ENCODE measurements around the gene ANKS4B.

GRCh38 chr16:21235199-21235585 lies 1.7 kb downstream of the ANKS4B start:
- no peak for TF ChIP-seq KAT7 (CRISPR knock-in tag; IDR thresholded peaks at IDR 0.05; ENCODE audit: borderline replicate concordance)
- no peak for TF ChIP-seq CTCF (IDR thresholded peaks at IDR 0.05)
- TF ChIP-seq HMGA2 (CRISPR knock-in tag; IDR thresholded peaks at IDR 0.05) = no peak
- TF ChIP-seq ATF3 (CRISPR knock-in tag; conservative IDR thresholded peaks at IDR 0.05) = no peak
- no peak for TF ChIP-seq ZNF138 (CRISPR knock-in tag; conservative IDR thresholded peaks at IDR 0.05)
- no peak for TF ChIP-seq MAX (CRISPR knock-in tag; IDR thresholded peaks at IDR 0.05)
- no peak for TF ChIP-seq ZNF423 (CRISPR knock-in tag; IDR thresholded peaks at IDR 0.05)
- no peak for TF ChIP-seq FOXP4 (CRISPR knock-in tag; IDR thresholded peaks at IDR 0.05)

Measured in WTC11 (cell line).